ENCODE data around the gene CTNNA3. TPM values are rescaled to one million over a fixed set of nuclear protein-coding genes. Genes with fewer than 3 reads are reported as not detected.

Gene CTNNA3
- total RNA-seq, 2 donors from 2014 or later = under 0.01 to 0.33 TPM

GRCh38 chr10:65968871-65969270 is 1727.1 kb downstream of the CTNNA3 start:
- Histone ChIP-seq H3K36me3 (replicated peaks in 1 of 2; ENCODE audit: insufficient read depth in 1 of 2, low read depth in 2 of 2) (no peaks in the 10 kb centered on the region), H3K27ac (no peak overlapping the region), H3K9me3 (no peaks in the 10 kb centered on the region), H3K4me1 (no peaks in the 10 kb centered on the region), H3K4me3 (no peak overlapping the region), H3K27me3 (no peaks in the 10 kb centered on the region)
- no peak for ATAC-seq
- no peak for TF ChIP-seq POLR2A (IDR thresholded peaks at IDR 0.05)
- TF ChIP-seq, protein P1, sequence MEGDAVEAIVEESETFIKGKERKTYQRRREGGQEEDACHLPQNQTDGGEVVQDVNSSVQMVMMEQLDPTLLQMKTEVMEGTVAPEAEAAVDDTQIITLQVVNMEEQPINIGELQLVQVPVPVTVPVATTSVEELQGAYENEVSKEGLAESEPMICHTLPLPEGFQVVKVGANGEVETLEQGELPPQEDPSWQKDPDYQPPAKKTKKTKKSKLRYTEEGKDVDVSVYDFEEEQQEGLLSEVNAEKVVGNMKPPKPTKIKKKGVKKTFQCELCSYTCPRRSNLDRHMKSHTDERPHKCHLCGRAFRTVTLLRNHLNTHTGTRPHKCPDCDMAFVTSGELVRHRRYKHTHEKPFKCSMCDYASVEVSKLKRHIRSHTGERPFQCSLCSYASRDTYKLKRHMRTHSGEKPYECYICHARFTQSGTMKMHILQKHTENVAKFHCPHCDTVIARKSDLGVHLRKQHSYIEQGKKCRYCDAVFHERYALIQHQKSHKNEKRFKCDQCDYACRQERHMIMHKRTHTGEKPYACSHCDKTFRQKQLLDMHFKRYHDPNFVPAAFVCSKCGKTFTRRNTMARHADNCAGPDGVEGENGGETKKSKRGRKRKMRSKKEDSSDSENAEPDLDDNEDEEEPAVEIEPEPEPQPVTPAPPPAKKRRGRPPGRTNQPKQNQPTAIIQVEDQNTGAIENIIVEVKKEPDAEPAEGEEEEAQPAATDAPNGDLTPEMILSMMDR (IDR thresholded peaks at IDR 0.05) = no peak
- no peak for DNase-seq
- 70 to 72% methylated on average over 2 to 3 of the region's 3 CpGs for WGBS, 2 donors
- intact Hi-C loops (cut with DNase I) = no loop called here

DNA sequence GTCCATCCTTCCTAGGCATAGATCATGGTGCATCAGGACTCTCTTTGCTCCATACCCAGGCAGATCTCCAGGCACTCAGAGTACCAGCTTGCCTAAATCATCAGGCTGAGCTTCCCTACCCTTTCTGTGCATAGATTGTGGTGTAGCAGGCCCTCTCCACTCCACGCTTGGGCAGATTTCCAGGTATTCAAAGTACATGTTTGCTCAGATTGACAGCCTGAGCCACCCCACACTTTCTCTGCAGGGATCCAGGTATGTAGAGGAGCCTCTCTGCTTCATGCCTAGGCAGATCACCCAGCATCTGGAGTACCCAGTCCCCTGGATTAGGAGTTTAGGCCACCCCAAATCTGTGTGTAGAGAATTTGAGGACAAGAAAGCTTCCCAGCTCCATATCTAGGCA is 1727.6 kb downstream of the CTNNA3 start:
- DNase-seq (no peak), ATAC-seq (no peak)
- Histone ChIP-seq H3K4me3 (no peak overlapping the region), H3K9me3 (no peaks in the 10 kb centered on the region), H3K27me3 (no peaks in the 10 kb centered on the region), H3K36me3 (replicated peaks in 1 of 2; ENCODE audit: insufficient read depth in 1 of 2, low read depth in 2 of 2) (no peaks in the 10 kb centered on the region), H3K4me1 (no peaks in the 10 kb centered on the region), H3K27ac (no peak overlapping the region)
- intact Hi-C loops (cut with DNase I) = no loop called here
- TF ChIP-seq, protein P1 (IDR thresholded peaks at IDR 0.05) = no peak
- TF ChIP-seq POLR2A (IDR thresholded peaks at IDR 0.05) = no peak
- WGBS, 2 donors = 71 to 86% methylated on average over 1 of the region's 1 CpG

DNA sequence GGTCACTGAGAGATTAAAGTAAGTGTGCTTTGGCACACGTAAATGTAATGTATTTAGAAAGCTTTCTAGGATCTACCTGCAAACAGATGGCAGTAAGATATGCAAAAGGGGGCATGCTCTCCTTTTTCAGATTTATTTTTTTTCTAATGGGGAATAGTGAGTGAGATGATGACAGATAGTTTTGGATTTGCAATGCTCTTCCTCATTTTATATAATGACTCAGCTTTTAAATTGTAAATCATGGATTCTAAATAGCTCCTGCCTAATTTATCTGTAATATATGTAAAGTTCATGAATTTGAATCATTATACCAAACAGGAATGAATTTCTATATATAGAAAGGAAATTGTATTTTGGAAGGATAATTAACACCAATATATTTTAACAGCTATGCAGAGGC is 1731.8 kb downstream of the CTNNA3 start:
- Histone ChIP-seq H3K4me1 (no peaks in the 10 kb centered on the region), H3K27ac (no peak overlapping the region), H3K9me3 (no peaks in the 10 kb centered on the region), H3K36me3 (replicated peaks in 1 of 2; ENCODE audit: insufficient read depth in 1 of 2, low read depth in 2 of 2) (no peaks in the 10 kb centered on the region), H3K4me3 (no peak overlapping the region), H3K27me3 (no peaks in the 10 kb centered on the region)
- ATAC-seq = no peak
- TF ChIP-seq, protein P1 (IDR thresholded peaks at IDR 0.05) = no peak
- TF ChIP-seq POLR2A (IDR thresholded peaks at IDR 0.05) = no peak
- intact Hi-C loops (cut with DNase I) = no loop called here
- no peak for DNase-seq
- 29 to 56% methylated on average over 1 of the region's 1 CpG for WGBS, 2 donors

DNA sequence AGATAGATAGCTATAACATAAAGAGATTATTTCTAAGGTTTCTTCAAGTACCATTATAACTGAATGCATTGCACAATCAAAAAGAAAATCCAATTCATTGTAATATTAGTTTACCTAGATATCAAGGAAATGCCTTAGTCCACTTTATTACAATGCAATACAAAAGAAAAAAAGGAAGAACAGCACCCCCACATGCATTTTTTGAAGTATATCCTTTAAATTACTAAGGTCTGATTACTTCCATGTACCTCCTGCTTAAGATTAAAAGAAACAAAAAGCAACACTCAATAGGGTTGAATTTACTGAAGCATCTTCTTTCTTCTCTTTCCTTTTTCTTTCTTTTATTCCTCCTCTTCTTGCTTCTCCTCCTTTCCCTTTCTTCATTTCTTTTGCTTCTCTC is 1743.9 kb downstream of the CTNNA3 start:
- DNase-seq (no peak), ATAC-seq (no peak)
- Histone ChIP-seq H3K4me3 (no peak overlapping the region), H3K27ac (no peak overlapping the region), H3K36me3 (replicated peaks in 1 of 2; ENCODE audit: insufficient read depth in 1 of 2, low read depth in 2 of 2) (no peaks in the 10 kb centered on the region), H3K4me1 (no peaks in the 10 kb centered on the region), H3K27me3 (no peaks in the 10 kb centered on the region), H3K9me3 (no peaks in the 10 kb centered on the region)
- no peak for TF ChIP-seq POLR2A (IDR thresholded peaks at IDR 0.05)
- TF ChIP-seq, protein P1 (IDR thresholded peaks at IDR 0.05) = no peak
- intact Hi-C loops (cut with DNase I) = no loop called here

GRCh38 chr10:65950075-65950474 is 1745.9 kb downstream of the CTNNA3 start:
- no peak overlapping the region for H3K4me3 ChIP-seq
- H3K27me3 ChIP-seq = no peaks in the 10 kb centered on the region
- H3K27ac ChIP-seq = no peak overlapping the region
- 43 to 48% methylated on average over 2 of the region's 2 CpGs for WGBS, 2 donors
- intact Hi-C loops (cut with DNase I) = no loop called here
- no peak for ATAC-seq
- DNase-seq = no peak
- no peaks in the 10 kb centered on the region for H3K4me1 ChIP-seq
- H3K9me3 ChIP-seq = no peaks in the 10 kb centered on the region
- H3K36me3 ChIP-seq (replicated peaks in 1 of 2; ENCODE audit: insufficient read depth in 1 of 2, low read depth in 2 of 2) = no peaks in the 10 kb centered on the region
- TF ChIP-seq POLR2A (IDR thresholded peaks at IDR 0.05) = no peak
- TF ChIP-seq, protein P1 (IDR thresholded peaks at IDR 0.05) = no peak
